Lung (tissue), 12 donors: Measurements from ENCODE around the gene SLC1A7. TPM values are rescaled to one million over a fixed set of nuclear protein-coding genes. Genes with fewer than 3 reads are reported as not detected.

Experiments
- ATAC-seq: fragments of 200-7000 bp; cut with Tn5 transposase; one replicate; pipeline ENCODE4 v1.9.1; 2020; ENCODE audit warnings: moderate number of reproducible peaks; ENCODE audit not compliant: insufficient read depth, low FRiP score
- DNase-seq, 3 donors: peaks; one replicate each; pipeline ENCODE4 v3.0.0-alpha.2; 2013 to 2017
- H3K27ac ChIP-seq, 2 donors: one replicate each; pipeline ENCODE4 v1.5.1; 2013; ENCODE audit warnings: mild to moderate bottlenecking in 2 of 2, moderate library complexity in 2 of 2, control low read depth in 1 of 2, inconsistent platforms in 1 of 2, low read depth in 1 of 2, low read length in 1 of 2
- H3K27me3 ChIP-seq, 3 donors: one replicate each; pipeline ENCODE4 v1.5.1; 2013; ENCODE audit warnings: low read length in 2 of 3; ENCODE audit not compliant: control insufficient read depth in 3 of 3, insufficient read depth in 3 of 3
- H3K36me3 ChIP-seq, 4 donors: one replicate each; pipeline ENCODE4 v1.5.1; 2013; ENCODE audit warnings: low read length in 4 of 4, mild to moderate bottlenecking in 1 of 4, moderate library complexity in 1 of 4; ENCODE audit not compliant: control insufficient read depth in 4 of 4, insufficient read depth in 4 of 4
- H3K4me1 ChIP-seq, 5 donors: one replicate each; pipeline ENCODE4 v1.5.1; 2013; ENCODE audit warnings: low read length in 5 of 5, mild to moderate bottlenecking in 2 of 5, moderate library complexity in 1 of 5; ENCODE audit not compliant: control insufficient read depth in 5 of 5, insufficient read depth in 5 of 5
- H3K4me3 ChIP-seq: one replicate; pipeline ENCODE4 v1.5.1; 2013; ENCODE audit warnings: mild to moderate bottlenecking, control low read depth, moderate library complexity
- H3K9ac ChIP-seq, 2 donors: one replicate each; pipeline ENCODE4 v1.5.1; 2013; ENCODE audit warnings: low read length in 2 of 2, control low read depth in 1 of 2; ENCODE audit not compliant: insufficient read depth in 1 of 2
- H3K9me3 ChIP-seq, 4 donors: one replicate each; pipeline ENCODE4 v1.5.1; 2013; ENCODE audit warnings: low read length in 3 of 4, mild to moderate bottlenecking in 1 of 4, moderate library complexity in 1 of 4; ENCODE audit not compliant: control insufficient read depth in 4 of 4, insufficient read depth in 3 of 4
- WGBS, 2 donors: extraction: QIAGEN DNeasy Blood & Tissue Kit; methylation state at CpG; one replicate each; pipeline ENCODE4 v1.1.7; 2013; 5-methylcytosine and 5-hydroxymethylcytosine counted together
- polyA plus RNA-seq, 2 donors: library from polyadenylated mRNA; stranded (reverse); fragments of 200-250 nt; gene quantifications; one replicate each; pipeline ENCODE4 v1.2.1, GENCODE V29; 2013
- total RNA-seq, 2 donors: library from RNA; depleted of rRNA in 1 of 2; stranded (reverse); fragments of >200 nt in 1 of 2; gene quantifications; one replicate each; pipeline ENCODE4 v1.2.1, GENCODE V29; 2014 to 2021
- TF ChIP-seq, protein P1 (sequence below): IDR thresholded peaks from 2 replicates; pipeline ENCODE4 v1.5.1; 2012; ENCODE audit warnings: mild to moderate bottlenecking; ENCODE audit errors: control extremely low read depth, extremely low read depth
- donor health status: control.
- donor health status: control.
- donor health status: Bipolar disorder and iron deficiency.
- donor health status: healthy.
- donor health status: DM: yes; HTN: yes; CAD: no.

SLC1A7 gene
- total and polyA plus RNA-seq, 4 donors, result 0.14 to 0.81 (median 0.38) TPM

DNA sequence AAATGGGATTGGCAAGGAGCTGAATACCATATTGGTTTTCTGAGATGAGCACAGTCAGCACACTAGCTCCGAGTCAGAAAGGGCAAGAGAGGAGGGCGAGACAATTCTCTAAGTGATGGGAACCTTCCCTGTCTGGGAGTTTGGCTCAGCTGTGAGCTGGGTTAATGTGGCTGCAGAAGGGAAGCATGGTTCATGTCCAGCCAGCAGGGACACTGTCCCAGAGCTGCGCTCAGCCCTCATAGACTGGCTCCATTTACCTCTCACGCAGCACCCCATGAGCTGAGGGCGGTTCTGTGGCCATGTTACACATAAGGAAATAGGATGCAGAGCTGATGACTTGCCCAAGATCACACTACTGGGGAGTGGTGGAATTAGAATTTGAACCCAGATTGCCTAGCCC, 38.5 kb upstream of the SLC1A7 start:
- Histone ChIP-seq H3K27ac (no peak overlapping the region), H3K4me3 (no peak overlapping the region), H3K9me3 (no peaks in the 10 kb centered on the region), H3K4me1 (peaks cover 0 to 52% (median 15%) of the 10 kb centered on the region in 5 donors), H3K36me3 (no peaks in the 10 kb centered on the region), H3K27me3 (no peaks in the 10 kb centered on the region), H3K9ac (no peak overlapping the region)
- 94 to 98% methylated on average over 5 of the region's 5 CpGs for WGBS, 2 donors
- TF ChIP-seq, protein P1, sequence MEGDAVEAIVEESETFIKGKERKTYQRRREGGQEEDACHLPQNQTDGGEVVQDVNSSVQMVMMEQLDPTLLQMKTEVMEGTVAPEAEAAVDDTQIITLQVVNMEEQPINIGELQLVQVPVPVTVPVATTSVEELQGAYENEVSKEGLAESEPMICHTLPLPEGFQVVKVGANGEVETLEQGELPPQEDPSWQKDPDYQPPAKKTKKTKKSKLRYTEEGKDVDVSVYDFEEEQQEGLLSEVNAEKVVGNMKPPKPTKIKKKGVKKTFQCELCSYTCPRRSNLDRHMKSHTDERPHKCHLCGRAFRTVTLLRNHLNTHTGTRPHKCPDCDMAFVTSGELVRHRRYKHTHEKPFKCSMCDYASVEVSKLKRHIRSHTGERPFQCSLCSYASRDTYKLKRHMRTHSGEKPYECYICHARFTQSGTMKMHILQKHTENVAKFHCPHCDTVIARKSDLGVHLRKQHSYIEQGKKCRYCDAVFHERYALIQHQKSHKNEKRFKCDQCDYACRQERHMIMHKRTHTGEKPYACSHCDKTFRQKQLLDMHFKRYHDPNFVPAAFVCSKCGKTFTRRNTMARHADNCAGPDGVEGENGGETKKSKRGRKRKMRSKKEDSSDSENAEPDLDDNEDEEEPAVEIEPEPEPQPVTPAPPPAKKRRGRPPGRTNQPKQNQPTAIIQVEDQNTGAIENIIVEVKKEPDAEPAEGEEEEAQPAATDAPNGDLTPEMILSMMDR, result no peak
- ATAC-seq (no peak), DNase-seq (no peak)

DNA sequence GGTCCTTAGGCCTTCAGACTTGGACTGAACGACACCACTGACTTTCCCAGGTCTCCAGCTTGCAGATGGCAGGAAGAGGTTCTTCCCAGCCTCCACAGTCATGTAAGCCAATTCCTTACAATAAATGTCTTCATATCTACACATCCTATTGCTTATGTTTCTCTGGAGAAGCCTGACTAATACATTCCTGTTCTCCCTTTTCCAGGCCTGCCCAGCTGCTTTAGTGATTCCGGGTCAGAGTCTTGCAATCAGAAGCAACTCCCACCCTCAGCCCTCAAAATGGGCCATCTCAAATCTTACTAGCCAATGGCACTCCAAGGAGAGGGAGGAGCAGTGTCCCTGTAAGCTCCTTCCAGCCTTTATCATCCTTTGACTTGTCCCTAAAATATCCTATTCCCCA, 37.8 kb upstream of the SLC1A7 start:
- no peak for ATAC-seq
- H3K9me3 ChIP-seq, result no peaks in the 10 kb centered on the region
- H3K27ac ChIP-seq, result no peak overlapping the region
- peak in 1 of 3 donors; percentile 10 for DNase-seq
- H3K4me3 ChIP-seq, result no peak overlapping the region
- no peak overlapping the region for H3K9ac ChIP-seq
- no peaks in the 10 kb centered on the region for H3K27me3 ChIP-seq
- peaks cover 0 to 57% (median 15%) of the 10 kb centered on the region in 5 donors for H3K4me1 ChIP-seq
- 84 to 93% methylated on average over 2 of the region's 2 CpGs for WGBS, 2 donors
- TF ChIP-seq, protein P1, result no peak
- no peaks in the 10 kb centered on the region for H3K36me3 ChIP-seq

DNA sequence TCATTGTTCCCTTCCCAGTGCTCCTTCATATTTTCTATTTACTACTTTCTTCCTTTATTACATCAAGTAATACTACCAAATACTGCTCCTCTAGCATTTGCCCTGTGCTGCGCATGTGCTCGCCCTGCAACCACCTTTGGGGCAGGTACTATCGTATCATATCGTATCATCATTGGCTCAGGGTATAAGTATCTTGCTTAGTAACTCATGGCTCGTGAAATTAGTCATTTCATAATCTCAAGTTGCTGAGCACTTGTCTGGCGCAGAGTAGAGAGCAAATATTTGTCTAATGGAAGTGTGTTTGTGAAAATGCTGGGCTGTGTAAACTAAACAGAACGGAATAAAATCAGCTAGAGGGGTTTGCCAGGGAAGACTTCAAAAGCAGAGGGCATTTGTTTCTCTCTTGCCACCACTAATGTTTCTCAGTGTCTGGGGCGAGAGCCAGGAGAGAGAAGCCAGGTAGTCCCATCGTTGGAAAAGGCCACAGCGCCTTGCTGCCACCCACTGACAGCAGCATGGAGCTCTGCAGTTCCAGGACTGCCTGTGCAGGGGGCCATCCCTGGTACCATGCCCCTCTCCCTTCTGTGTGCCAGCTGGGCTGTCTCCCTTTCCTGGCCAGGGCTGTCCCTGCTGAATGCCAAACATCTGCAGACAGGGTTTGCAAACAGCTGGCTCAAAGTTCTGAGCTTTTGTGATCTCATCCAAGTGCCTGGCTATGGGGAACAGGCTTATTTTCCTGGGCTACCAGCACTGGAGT, 34.2 kb upstream of the SLC1A7 start:
- TF ChIP-seq, protein P1, result no peak
- no peaks in the 10 kb centered on the region for H3K27me3 ChIP-seq
- no peak overlapping the region for H3K27ac ChIP-seq
- H3K36me3 ChIP-seq, result no peaks in the 10 kb centered on the region
- ATAC-seq, result peak; percentile 65
- peak; percentile 52 to 75 (median 63) for DNase-seq
- no peaks in the 10 kb centered on the region for H3K9me3 ChIP-seq
- no peak overlapping the region for H3K4me3 ChIP-seq
- no peak overlapping the region for H3K9ac ChIP-seq
- H3K4me1 ChIP-seq, result peaks cover 0 to 32% (median 11%) of the 10 kb centered on the region in 5 donors
- 49 to 68% methylated on average over 10 of the region's 10 CpGs for WGBS, 2 donors
